ENCODE measurements around the gene COL13A1. TPM values are rescaled to one million over a fixed set of nuclear protein-coding genes. Genes with fewer than 3 reads are reported as not detected.

Gene COL13A1
- total RNA-seq, 2 experiments from 2014 or later, result not detected

- Mint-ChIP-seq H3K4me1 (no peaks in the 10 kb centered on the region), H3K27ac (no peak overlapping the region), H3K36me3 (no peaks in the 10 kb centered on the region), H3K4me3 (no peak overlapping the region), H3K9me3 (no peaks in the 10 kb centered on the region), H3K27me3 (peaks cover 8% of the 10 kb centered on the region)
- DNase-seq, result no peak
Measured at GRCh38 chr10:69885379-69886013, 83.8 kb downstream of the COL13A1 start.

- Mint-ChIP-seq H3K36me3 (no peaks in the 10 kb centered on the region), H3K27ac (no peak overlapping the region), H3K4me1 (no peaks in the 10 kb centered on the region), H3K4me3 (no peak overlapping the region), H3K27me3 (no peaks in the 10 kb centered on the region), H3K9me3 (no peaks in the 10 kb centered on the region)
- no peak for DNase-seq
Measured at GRCh38 chr10:69888882-69889584, 87.3 kb downstream of the COL13A1 start.

- Mint-ChIP-seq H3K9me3 (no peaks in the 10 kb centered on the region), H3K4me1 (no peaks in the 10 kb centered on the region), H3K27me3 (no peaks in the 10 kb centered on the region), H3K36me3 (no peaks in the 10 kb centered on the region), H3K27ac (no peak overlapping the region), H3K4me3 (no peak overlapping the region)
- no peak for DNase-seq
Measured at GRCh38 chr10:69890065-69890847, 88.5 kb downstream of the COL13A1 start.

GRCh38 chr10:69891057-69891617, 89.4 kb downstream of the COL13A1 start:
- Mint-ChIP-seq H3K27me3 (no peaks in the 10 kb centered on the region), H3K4me3 (no peak overlapping the region), H3K9me3 (no peaks in the 10 kb centered on the region), H3K4me1 (no peaks in the 10 kb centered on the region), H3K27ac (no peak overlapping the region), H3K36me3 (no peaks in the 10 kb centered on the region)
- DNase-seq, result no peak

GRCh38 chr10:69892406-69892805, 90.7 kb downstream of the COL13A1 start:
- Mint-ChIP-seq H3K4me1 (no peaks in the 10 kb centered on the region), H3K9me3 (no peaks in the 10 kb centered on the region), H3K36me3 (no peaks in the 10 kb centered on the region), H3K4me3 (no peak overlapping the region), H3K27me3 (no peaks in the 10 kb centered on the region), H3K27ac (no peak overlapping the region)
- DNase-seq, result no peak

GRCh38 chr10:69892816-69893215, 91.1 kb downstream of the COL13A1 start:
- no peak overlapping the region for H3K4me3 Mint-ChIP-seq
- DNase-seq, result no peak
- no peaks in the 10 kb centered on the region for H3K9me3 Mint-ChIP-seq

GRCh38 chr10:69893271-69893900, 91.7 kb downstream of the COL13A1 start:
- Mint-ChIP-seq H3K27ac (no peak overlapping the region), H3K4me1 (no peaks in the 10 kb centered on the region), H3K36me3 (no peaks in the 10 kb centered on the region), H3K9me3 (no peaks in the 10 kb centered on the region), H3K27me3 (no peaks in the 10 kb centered on the region), H3K4me3 (no peak overlapping the region)
- DNase-seq, result no peak

More at GRCh38 chr10:69892816-69893215, 91.1 kb downstream of the COL13A1 start:
- no peak overlapping the region for H3K27ac Mint-ChIP-seq
- H3K27me3 Mint-ChIP-seq, result no peaks in the 10 kb centered on the region
- H3K4me1 Mint-ChIP-seq, result no peaks in the 10 kb centered on the region
- no peaks in the 10 kb centered on the region for H3K36me3 Mint-ChIP-seq

GRCh38 chr10:69894156-69894555, 92.5 kb downstream of the COL13A1 start:
- H3K9me3 Mint-ChIP-seq, result no peaks in the 10 kb centered on the region
- H3K27me3 Mint-ChIP-seq, result no peaks in the 10 kb centered on the region
- H3K4me1 Mint-ChIP-seq, result no peaks in the 10 kb centered on the region
- H3K27ac Mint-ChIP-seq, result no peak overlapping the region
- no peak for DNase-seq
- H3K36me3 Mint-ChIP-seq, result no peaks in the 10 kb centered on the region
- no peak overlapping the region for H3K4me3 Mint-ChIP-seq

GRCh38 chr10:69895759-69896158, 94.1 kb downstream of the COL13A1 start:
- no peak overlapping the region for H3K4me3 Mint-ChIP-seq
- no peak overlapping the region for H3K27ac Mint-ChIP-seq
- H3K4me1 Mint-ChIP-seq, result no peaks in the 10 kb centered on the region
- H3K9me3 Mint-ChIP-seq, result no peaks in the 10 kb centered on the region
- H3K36me3 Mint-ChIP-seq, result no peaks in the 10 kb centered on the region
- no peak for DNase-seq
- no peaks in the 10 kb centered on the region for H3K27me3 Mint-ChIP-seq

- no peaks in the 10 kb centered on the region for H3K4me1 Mint-ChIP-seq
- H3K36me3 Mint-ChIP-seq, result no peaks in the 10 kb centered on the region
- H3K27ac Mint-ChIP-seq, result no peak overlapping the region
- no peak for DNase-seq
- no peaks in the 10 kb centered on the region for H3K9me3 Mint-ChIP-seq
- H3K4me3 Mint-ChIP-seq, result no peak overlapping the region
- no peaks in the 10 kb centered on the region for H3K27me3 Mint-ChIP-seq
Measured at GRCh38 chr10:69896606-69897231, 95.0 kb downstream of the COL13A1 start.

- DNase-seq, result no peak
Measured at GRCh38 chr10:69897432-69897831, 95.7 kb downstream of the COL13A1 start.

GRCh38 chr10:69897999-69898398, 96.3 kb downstream of the COL13A1 start:
- Mint-ChIP-seq H3K27ac (no peak overlapping the region), H3K9me3 (no peaks in the 10 kb centered on the region), H3K36me3 (no peaks in the 10 kb centered on the region), H3K4me3 (no peak overlapping the region), H3K27me3 (no peaks in the 10 kb centered on the region), H3K4me1 (no peaks in the 10 kb centered on the region)
- no peak for DNase-seq

More at GRCh38 chr10:69897432-69897831, 95.7 kb downstream of the COL13A1 start:
- Mint-ChIP-seq H3K4me1 (no peaks in the 10 kb centered on the region), H3K36me3 (no peaks in the 10 kb centered on the region), H3K4me3 (no peak overlapping the region), H3K27ac (no peak overlapping the region), H3K27me3 (no peaks in the 10 kb centered on the region), H3K9me3 (no peaks in the 10 kb centered on the region)

GRCh38 chr10:69898524-69898923, 96.8 kb downstream of the COL13A1 start:
- Mint-ChIP-seq H3K4me1 (no peaks in the 10 kb centered on the region), H3K36me3 (no peaks in the 10 kb centered on the region), H3K27me3 (no peaks in the 10 kb centered on the region), H3K4me3 (no peak overlapping the region), H3K27ac (no peak overlapping the region), H3K9me3 (no peaks in the 10 kb centered on the region)
- no peak for DNase-seq

- DNase-seq, result no peak
- Mint-ChIP-seq H3K27ac (no peak overlapping the region), H3K4me1 (no peaks in the 10 kb centered on the region), H3K27me3 (no peaks in the 10 kb centered on the region), H3K4me3 (no peak overlapping the region), H3K36me3 (no peaks in the 10 kb centered on the region), H3K9me3 (no peaks in the 10 kb centered on the region)
Measured at GRCh38 chr10:69898941-69899340, 97.2 kb downstream of the COL13A1 start.

Measured in activated naive CD8-positive, alpha-beta T cell treated with anti-CD3 and anti-CD28 coated beads for 36 hours (primary cell).